ENCODE data around the gene NSG2. TPM values are rescaled to one million over a fixed set of nuclear protein-coding genes. Genes with fewer than 3 reads are reported as not detected.

Gene NSG2
- total RNA-seq, 2 experiments from 2014 or later, result not detected

DNA sequence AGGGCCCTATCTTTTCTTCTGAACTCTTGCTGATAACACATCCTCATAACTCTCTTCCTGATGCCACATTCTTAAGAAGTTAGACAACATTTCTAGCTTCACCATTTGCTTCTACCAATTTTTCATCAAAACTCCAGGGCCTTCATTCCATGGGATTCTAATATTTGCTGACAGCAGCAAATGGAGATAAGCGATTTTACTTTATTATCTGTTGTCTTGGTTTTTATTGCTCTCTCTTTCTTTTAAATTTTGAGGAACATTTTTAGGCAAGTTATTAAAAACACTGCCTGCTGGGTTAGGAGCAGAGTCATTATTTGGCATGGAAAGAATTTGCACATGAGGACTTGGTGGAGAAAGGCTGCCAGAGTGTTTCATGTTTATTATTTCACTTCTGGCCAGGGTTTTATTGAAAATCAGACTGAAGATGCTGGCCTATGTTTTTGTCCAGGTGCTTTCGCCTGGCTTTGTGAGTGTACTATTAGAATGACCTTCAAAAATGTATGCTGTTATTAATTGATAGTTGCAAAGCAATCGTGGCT, 27.7 kb downstream of the NSG2 start:
- no peak overlapping the region for H3K4me3 Mint-ChIP-seq
- H3K9me3 Mint-ChIP-seq, result no peaks in the 10 kb centered on the region
- POLR2A ChIA-PET, result no interaction called here
- no peak overlapping the region for H3K27ac Mint-ChIP-seq
- no peaks in the 10 kb centered on the region for H3K36me3 Mint-ChIP-seq (ENCODE audit: low read depth)
- DNase-seq, result no peak
- no peaks in the 10 kb centered on the region for H3K27me3 Mint-ChIP-seq
- H3K4me1 Mint-ChIP-seq, result no peaks in the 10 kb centered on the region
- CTCF ChIA-PET, result interaction anchor here (0.8 kb wide), 1 partner anchor 26 kb away, joined by 3 read pairs; no protein-coding TSS in a partner anchor

DNA sequence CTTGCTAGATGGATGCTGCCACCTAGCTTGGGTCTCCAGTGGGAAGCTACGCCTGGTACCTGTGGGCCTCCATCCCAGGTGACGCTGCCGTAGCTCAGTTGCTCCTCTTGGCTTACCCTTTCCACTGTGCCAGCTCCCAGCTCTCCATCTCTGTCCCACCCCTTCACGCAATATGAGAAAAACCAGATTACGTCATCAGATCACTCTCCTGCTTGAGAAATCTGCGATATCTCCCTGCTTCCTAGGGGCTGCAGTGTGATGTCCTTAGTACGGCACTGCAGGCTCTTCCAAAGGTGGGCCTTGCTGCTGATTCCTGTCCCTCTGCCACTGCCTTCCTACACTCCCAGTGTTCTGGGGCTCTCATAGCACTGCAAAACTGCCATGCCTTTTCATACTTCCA, 28.9 kb downstream of the NSG2 start:
- H3K27me3 Mint-ChIP-seq, result no peaks in the 10 kb centered on the region
- no peak overlapping the region for H3K27ac Mint-ChIP-seq
- no peaks in the 10 kb centered on the region for H3K9me3 Mint-ChIP-seq
- no peak for DNase-seq
- H3K36me3 Mint-ChIP-seq (ENCODE audit: low read depth), result no peaks in the 10 kb centered on the region
- ChIA-PET CTCF (no interaction called here), POLR2A (no interaction called here)
- H3K4me3 Mint-ChIP-seq, result no peak overlapping the region
- H3K4me1 Mint-ChIP-seq, result no peaks in the 10 kb centered on the region

DNA sequence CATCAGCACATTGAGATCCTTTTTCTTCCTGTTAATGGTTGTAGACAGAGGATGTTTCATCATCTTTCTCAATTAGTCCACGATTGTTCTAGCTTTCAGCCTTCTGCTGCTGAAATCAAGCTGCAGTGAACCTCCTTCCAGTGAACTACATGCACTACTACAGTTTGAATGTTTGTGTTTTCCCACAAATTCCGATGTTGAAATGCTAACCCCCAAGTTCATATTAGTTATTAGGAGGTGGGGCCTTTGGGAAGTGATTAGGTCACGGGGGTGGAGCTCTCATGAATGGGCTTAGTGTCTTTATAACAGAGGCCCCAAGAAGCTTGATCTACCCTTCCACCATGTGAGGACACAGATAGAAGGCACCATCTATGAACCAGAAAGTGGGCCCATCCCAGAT, 32.9 kb downstream of the NSG2 start:
- ChIA-PET CTCF (no interaction called here), POLR2A (no interaction called here)
- Mint-ChIP-seq H3K4me1 (no peaks in the 10 kb centered on the region), H3K27ac (no peak overlapping the region), H3K27me3 (no peaks in the 10 kb centered on the region), H3K36me3 (ENCODE audit: low read depth) (no peaks in the 10 kb centered on the region), H3K9me3 (no peaks in the 10 kb centered on the region), H3K4me3 (no peak overlapping the region)
- DNase-seq, result no peak

DNA sequence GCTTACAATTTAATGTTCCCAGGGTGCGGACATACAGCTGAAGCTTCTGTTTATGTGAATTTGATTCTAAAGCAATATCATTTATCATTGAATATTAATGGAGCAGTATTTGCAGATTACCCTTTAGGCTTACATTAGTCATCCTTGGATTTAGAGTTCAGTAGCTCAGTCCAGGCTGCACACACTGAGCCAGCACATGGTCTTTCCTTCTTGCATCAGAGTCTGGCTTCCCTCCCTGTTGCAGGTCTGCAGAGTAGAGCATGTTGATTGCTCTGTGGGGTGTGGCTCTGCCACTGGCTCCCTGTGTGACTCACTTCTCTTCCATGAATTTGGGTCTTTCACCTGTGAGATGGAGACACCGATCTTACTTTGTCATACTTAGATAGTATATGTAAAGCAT, 36.8 kb downstream of the NSG2 start:
- H3K4me3 Mint-ChIP-seq, result no peak overlapping the region

DNA sequence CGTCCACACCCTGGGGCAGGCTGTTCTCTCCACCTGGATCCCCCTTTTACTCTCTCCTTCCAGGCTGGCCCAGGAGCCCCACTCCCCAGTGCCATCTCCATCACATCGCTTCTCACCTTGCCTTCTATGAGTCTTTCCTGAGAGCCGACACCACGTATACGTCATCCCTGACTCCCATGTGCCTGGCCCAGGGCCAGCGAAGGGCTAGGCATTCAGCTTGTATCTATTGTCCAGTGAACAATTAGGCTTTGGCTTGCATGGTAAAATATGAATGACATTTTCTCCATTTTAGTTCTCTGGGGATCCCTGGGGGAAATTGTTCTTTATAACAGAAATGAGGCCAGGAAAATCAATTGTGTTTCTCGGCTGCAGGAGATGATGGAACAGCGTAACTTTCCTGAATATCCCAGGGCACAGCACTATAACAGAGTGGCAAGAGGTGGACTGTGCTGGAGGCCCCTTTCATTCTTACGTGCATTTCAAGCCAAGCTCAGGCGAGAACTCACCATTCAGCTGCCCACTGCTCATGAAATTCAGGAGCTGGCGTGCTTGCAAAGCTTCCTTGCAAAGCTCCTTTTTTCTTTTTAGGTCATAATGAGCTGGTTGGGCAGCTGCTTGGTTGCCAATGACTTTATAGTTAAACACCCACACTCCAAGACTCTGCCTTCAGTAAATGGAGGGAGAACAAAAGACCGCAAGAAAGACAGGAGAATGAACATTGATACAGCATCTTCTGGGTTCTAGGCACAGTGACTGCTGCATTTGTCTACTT, 37.7 kb downstream of the NSG2 start:
- H3K36me3 Mint-ChIP-seq (ENCODE audit: low read depth), result no peaks in the 10 kb centered on the region
- ChIA-PET POLR2A (no interaction called here), CTCF (no interaction called here)
- DNase-seq, result no peak
- no peak overlapping the region for H3K4me3 Mint-ChIP-seq
- H3K9me3 Mint-ChIP-seq, result no peaks in the 10 kb centered on the region
- no peak overlapping the region for H3K27ac Mint-ChIP-seq
- H3K27me3 Mint-ChIP-seq, result no peaks in the 10 kb centered on the region
- no peaks in the 10 kb centered on the region for H3K4me1 Mint-ChIP-seq

More for the DNA sequence above, 36.8 kb downstream of the NSG2 start:
- Mint-ChIP-seq H3K4me1 (no peaks in the 10 kb centered on the region), H3K27me3 (no peaks in the 10 kb centered on the region), H3K9me3 (no peaks in the 10 kb centered on the region), H3K36me3 (ENCODE audit: low read depth) (no peaks in the 10 kb centered on the region), H3K27ac (no peak overlapping the region)
- no peak for DNase-seq
- CTCF ChIA-PET, result no interaction called here
- POLR2A ChIA-PET, result no interaction called here

DNA sequence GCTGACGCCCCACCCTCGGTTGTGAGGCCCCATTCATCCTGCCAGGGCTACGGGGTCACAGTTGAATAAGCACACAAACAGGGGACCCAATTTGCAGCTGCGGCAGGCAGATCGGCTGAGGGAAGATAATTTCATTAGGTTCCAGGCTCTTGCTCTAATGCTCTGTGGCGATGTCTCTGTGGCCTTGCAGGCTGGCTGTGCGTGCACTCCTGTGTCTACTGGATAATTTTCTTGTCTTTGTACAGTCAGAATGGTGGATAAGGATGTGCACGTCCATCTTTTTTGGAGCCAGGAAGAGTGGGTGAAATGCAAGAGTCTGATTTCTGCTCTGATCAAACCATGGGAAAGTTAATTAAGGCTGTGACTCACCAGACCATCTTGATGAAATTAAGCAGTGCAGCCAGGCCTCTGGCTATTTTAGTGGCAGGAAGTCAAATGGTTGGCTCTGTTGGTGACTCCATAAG, 39.2 kb downstream of the NSG2 start:
- DNase-seq, result no peak
- ChIA-PET CTCF (no interaction called here), POLR2A (no interaction called here)
- no peaks in the 10 kb centered on the region for H3K27me3 Mint-ChIP-seq
- H3K27ac Mint-ChIP-seq, result no peak overlapping the region
- H3K4me3 Mint-ChIP-seq, result no peak overlapping the region
- no peaks in the 10 kb centered on the region for H3K4me1 Mint-ChIP-seq
- no peaks in the 10 kb centered on the region for H3K9me3 Mint-ChIP-seq
- H3K36me3 Mint-ChIP-seq (ENCODE audit: low read depth), result no peaks in the 10 kb centered on the region

DNA sequence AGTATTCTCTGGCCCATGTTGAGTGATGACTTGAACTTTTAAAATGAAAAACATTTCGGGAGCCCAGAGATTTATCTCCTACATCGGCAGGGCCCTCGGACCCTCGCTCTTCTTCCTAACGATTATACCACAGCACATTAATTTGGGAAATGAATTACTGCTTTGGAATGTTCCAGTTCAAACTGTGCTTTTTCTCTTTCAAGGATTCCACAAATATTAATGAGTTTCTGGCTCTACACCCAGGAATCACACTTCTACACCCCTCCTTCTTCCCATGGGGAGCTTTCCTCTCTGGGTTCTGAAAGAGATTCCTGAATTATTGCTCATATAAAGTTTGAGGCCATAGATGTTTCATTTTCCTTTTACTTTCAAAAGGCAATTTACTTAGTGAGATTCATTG, 41.2 kb downstream of the NSG2 start:
- no peak for DNase-seq
- Mint-ChIP-seq H3K27ac (no peak overlapping the region), H3K4me3 (no peak overlapping the region), H3K9me3 (no peaks in the 10 kb centered on the region), H3K36me3 (ENCODE audit: low read depth) (no peaks in the 10 kb centered on the region), H3K4me1 (no peaks in the 10 kb centered on the region), H3K27me3 (no peaks in the 10 kb centered on the region)
- CTCF ChIA-PET, result interaction anchor here (0.5 kb wide), 1 partner anchor 142 kb away, joined by 3 read pairs; no protein-coding TSS in a partner anchor
- POLR2A ChIA-PET, result no interaction called here

DNA sequence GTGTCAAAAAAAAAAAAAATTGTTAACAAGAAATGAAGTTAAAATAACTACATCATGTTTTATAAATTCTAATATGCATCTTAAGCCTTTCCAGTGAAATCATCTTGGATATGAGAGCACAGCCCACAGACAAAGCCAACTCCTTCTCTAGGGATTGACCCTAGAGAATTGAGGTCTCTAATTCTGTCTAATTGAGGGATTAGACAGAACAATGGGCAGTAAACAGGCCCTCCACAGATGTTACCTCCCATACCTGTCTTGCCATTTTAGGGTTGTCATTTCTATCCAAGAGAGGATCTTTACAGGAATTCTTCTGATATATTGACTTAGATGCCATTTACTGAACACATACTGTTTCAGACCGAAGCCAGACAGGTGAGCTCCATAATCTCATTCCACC, 42.3 kb downstream of the NSG2 start:
- no peaks in the 10 kb centered on the region for H3K4me1 Mint-ChIP-seq
- H3K27ac Mint-ChIP-seq, result no peak overlapping the region
- H3K9me3 Mint-ChIP-seq, result no peaks in the 10 kb centered on the region
- no peak for DNase-seq
- POLR2A ChIA-PET, result no interaction called here
- no peaks in the 10 kb centered on the region for H3K36me3 Mint-ChIP-seq (ENCODE audit: low read depth)
- H3K27me3 Mint-ChIP-seq, result no peaks in the 10 kb centered on the region
- CTCF ChIA-PET, result no interaction called here
- H3K4me3 Mint-ChIP-seq, result no peak overlapping the region

DNA sequence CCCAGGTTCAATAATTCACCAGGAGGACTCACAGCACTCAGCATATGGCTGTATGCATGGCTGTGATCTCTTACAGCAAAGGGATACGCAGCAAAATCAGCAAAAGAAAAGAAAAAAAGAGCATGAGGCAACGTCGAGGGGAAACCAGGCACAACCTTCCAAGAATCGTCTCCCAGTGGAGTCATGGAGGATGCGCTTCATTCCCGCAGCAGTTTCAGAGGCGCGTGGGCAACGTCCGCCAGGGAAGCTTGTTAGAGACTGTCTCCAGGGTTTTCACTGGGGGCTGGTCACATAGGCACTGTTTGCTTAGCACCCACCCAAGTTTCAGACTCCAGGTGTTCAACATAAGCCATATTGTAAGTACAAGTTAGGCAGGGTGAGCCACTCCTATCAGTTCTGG, 44.6 kb downstream of the NSG2 start:
- DNase-seq, result no peak
- CTCF ChIA-PET, result no interaction called here
- H3K36me3 Mint-ChIP-seq (ENCODE audit: low read depth), result no peaks in the 10 kb centered on the region
- H3K9me3 Mint-ChIP-seq, result no peaks in the 10 kb centered on the region
- no peaks in the 10 kb centered on the region for H3K4me1 Mint-ChIP-seq
- H3K4me3 Mint-ChIP-seq, result no peak overlapping the region
- no peaks in the 10 kb centered on the region for H3K27me3 Mint-ChIP-seq
- no peak overlapping the region for H3K27ac Mint-ChIP-seq
- POLR2A ChIA-PET, result no interaction called here

DNA sequence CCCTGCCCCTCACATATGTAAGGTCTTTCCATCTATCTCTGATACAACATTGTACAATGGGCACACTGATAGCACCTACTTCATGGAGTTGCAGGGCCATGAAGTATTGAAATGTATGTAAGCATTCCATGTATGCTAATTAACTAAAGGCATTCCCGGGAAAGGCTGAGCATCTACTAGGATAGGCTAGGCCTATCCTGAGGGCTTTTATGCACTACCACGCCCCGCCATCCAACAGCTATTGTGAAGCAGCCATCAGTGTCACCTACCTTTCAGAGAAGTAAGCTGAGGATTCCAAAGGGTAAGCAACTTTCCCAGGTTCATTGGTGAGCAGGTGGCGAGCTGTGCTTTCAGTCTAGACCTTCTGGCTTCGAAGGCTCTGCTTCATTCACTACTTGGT, 47.6 kb downstream of the NSG2 start:
- Mint-ChIP-seq H3K4me1 (no peaks in the 10 kb centered on the region), H3K27me3 (no peaks in the 10 kb centered on the region), H3K36me3 (ENCODE audit: low read depth) (no peaks in the 10 kb centered on the region), H3K9me3 (no peaks in the 10 kb centered on the region), H3K4me3 (no peak overlapping the region), H3K27ac (no peak overlapping the region)
- no peak for DNase-seq
- POLR2A ChIA-PET, result no interaction called here
- CTCF ChIA-PET, result no interaction called here

DNA sequence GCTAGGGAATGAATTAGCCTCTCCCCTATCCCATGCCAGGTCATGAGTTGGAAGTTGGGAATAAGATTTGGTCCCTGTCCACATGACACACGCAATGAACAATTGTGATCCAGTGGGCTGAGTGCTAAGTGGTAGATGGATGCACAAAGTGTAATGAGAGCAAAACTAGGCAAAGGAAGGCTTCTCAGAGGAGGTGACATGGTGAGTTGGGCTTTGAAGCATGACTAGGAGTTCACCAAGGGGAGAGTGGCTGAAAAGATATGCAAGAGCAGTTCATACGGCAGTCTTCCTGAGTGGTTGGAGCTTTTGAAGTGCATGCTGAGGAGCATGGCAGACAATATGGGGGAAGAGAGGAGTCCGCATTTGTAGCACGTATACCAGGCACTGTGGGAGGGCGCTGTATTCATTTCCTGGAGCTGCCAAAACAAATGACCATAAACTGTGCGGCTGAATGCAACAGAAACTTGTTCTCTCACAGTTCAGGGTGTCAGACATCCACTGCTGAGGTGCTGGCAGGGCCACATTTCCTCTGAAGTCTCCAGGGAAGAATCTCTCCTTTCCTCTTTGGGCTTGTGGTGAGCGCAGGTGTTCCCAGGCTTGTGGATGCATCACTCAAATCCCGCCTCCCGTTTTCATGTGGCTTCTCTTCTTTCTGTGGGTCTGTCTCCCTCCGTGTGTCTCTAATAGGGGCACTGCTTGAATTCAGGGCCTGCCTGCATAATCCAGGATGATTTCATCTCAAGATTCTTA, 49.5 kb downstream of the NSG2 start:
- H3K9me3 Mint-ChIP-seq, result no peaks in the 10 kb centered on the region
- H3K27ac Mint-ChIP-seq, result no peak overlapping the region
- DNase-seq, result no peak
- no peak overlapping the region for H3K4me3 Mint-ChIP-seq
- ChIA-PET CTCF (no interaction called here), POLR2A (no interaction called here)
- no peaks in the 10 kb centered on the region for H3K4me1 Mint-ChIP-seq
- H3K36me3 Mint-ChIP-seq (ENCODE audit: low read depth), result no peaks in the 10 kb centered on the region
- no peaks in the 10 kb centered on the region for H3K27me3 Mint-ChIP-seq

DNA sequence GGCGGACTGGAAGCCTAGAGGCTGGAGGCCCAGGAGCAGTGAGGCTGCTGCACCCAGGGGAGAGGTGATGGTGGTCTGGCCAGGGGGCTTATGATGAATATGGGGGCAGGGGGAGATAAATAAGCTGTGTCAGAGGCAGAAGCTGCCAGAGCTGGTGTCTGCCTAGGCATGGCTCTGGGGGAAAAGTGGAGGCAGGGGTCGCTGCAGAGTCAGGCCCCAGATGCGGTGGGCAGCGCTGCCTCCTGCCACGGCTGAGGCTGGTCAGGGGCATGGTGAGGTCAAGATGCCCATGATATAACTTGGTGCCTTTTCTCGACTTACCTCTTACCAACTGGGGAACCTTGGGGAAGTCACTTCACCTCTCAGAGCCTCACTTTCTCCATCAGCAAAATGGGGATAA, 51.1 kb downstream of the NSG2 start:
- DNase-seq, result no peak
- no peaks in the 10 kb centered on the region for H3K27me3 Mint-ChIP-seq
- no peak overlapping the region for H3K4me3 Mint-ChIP-seq
- no peaks in the 10 kb centered on the region for H3K36me3 Mint-ChIP-seq (ENCODE audit: low read depth)
- CTCF ChIA-PET, result no interaction called here
- H3K9me3 Mint-ChIP-seq, result no peaks in the 10 kb centered on the region
- POLR2A ChIA-PET, result interaction anchor here (0.6 kb wide), 1 partner anchor 143 kb away, joined by 7 read pairs; no protein-coding TSS in a partner anchor
- H3K27ac Mint-ChIP-seq, result no peak overlapping the region
- no peaks in the 10 kb centered on the region for H3K4me1 Mint-ChIP-seq

DNA sequence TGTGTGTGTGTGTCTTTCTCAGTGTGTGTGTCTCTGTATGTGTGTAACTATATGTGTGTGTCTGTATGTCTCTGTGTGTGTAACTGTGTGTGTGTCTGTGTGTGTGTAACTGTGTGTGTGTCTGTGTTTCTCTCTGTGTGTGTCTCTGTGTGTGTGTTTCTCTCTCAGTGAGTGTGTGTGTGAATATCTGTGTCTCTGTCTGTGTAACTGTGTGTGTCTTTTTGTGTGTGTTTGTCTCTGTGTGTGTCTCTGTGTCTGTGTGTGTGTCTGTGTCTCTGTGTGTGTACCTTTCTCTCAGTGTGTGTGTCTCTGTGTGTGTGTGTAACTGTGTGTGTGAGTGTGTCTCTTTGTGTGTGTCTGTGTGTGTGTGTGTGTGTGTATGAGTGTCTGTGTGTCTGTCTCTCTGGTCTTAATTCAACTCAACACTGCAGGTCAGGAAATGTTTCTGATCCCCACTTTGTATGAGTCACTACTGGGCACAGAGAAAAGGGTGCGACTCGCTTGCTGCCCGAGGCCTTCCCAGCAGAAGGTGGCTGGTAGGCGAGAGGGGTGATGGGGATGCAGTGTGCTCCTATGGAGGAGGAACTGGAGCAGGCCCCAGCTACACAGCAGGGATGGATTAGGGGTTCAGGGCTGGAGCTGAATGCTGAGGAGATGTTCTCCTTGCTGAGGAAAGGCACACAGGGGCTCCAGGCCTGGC, 52.1 kb downstream of the NSG2 start:
- ChIA-PET CTCF (no interaction called here), POLR2A (no interaction called here)
- no peak for DNase-seq
- Mint-ChIP-seq H3K27me3 (no peaks in the 10 kb centered on the region), H3K36me3 (ENCODE audit: low read depth) (no peaks in the 10 kb centered on the region), H3K9me3 (no peaks in the 10 kb centered on the region), H3K4me3 (no peak overlapping the region), H3K4me1 (no peaks in the 10 kb centered on the region), H3K27ac (no peak overlapping the region)

Data from activated CD4-positive, alpha-beta T cell treated with anti-CD3 and anti-CD28 coated beads, Interleukin-2, amount 10 ng/mL, durations not matched to agents 7 days and 5 days (primary cell).